ENCODE results near the gene BCL2L12.
A peak's percentile ranks its signal among the peaks of the same experiment; 100 is the strongest.

BCL2L12 gene

DNA sequence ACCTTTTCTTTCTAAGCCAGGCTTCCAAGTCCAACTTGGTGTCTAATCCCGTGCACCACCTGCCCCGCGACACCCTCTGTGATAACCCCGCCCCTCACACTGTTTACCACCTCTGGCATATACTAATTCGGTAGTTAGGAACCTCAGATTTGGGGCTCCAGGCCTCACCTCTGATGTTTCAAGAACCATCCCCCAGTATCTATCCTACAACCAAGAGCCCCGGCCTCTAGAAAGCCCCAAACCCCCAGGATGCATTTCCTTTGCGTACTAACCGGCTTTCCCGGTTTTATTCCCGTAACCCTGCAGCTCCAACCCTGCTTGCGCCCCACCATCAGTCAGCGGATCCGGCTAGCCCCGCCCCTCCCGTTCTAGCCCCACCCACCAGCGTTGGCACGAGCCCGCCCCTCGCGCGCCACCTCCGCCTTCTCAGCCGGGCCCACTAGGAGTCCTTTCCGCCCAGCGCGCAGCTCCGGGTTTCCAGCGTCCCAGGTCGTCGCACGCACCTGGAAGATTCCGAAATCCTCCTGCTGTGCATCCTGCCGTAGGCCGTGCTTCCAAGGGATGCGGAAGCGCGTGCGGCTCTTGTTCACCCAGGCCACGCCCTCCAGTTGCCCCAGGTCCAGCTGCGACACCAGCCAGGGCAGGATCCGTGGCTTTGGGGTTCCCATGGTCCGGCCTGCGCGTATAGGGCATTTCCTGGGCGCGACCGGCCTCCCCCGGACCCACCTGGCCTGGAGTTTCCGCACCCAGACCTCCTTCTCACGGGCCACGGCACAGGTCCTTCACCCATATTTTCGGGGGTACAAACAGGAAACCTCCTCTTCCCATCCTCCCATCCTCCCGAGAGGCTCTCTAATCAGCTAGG, 1.3 kb upstream of the BCL2L12 start:
- DNase-seq: peak; percentile 68

DNA sequence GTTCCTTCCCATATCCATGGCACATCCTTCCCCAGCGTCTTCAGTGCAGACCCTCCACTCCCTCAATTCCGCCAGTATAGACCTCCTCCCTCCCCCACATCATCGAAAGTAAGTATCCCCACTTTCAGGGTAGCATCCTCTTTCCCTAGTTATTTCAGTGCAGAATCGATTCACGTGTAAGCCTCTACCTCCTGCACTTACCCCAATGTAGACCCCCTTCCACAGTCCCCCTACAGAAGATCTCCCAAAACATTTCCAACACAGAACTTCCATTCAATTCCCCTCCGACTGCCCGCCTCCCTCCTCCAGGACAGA, 740 bp upstream of the BCL2L12 start:
- DNase-seq: no peak

DNA sequence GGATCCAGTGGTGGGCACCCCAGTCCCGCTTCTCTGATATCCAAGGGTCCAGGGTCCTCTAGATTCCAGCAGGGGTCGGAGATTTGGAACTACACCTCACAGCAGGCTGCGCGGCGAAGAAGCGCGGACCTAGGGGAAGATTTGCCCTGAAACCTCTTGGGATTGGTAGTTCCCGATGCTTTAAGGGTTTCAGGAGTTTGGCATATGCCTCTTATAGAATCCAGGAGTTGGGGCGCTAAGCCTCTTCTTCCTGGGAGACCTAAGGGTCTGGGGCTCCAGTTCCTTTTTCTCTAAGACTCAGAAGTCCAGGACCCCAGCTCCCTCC, 349 bp downstream of the BCL2L12 start:
- no peak for DNase-seq

DNA sequence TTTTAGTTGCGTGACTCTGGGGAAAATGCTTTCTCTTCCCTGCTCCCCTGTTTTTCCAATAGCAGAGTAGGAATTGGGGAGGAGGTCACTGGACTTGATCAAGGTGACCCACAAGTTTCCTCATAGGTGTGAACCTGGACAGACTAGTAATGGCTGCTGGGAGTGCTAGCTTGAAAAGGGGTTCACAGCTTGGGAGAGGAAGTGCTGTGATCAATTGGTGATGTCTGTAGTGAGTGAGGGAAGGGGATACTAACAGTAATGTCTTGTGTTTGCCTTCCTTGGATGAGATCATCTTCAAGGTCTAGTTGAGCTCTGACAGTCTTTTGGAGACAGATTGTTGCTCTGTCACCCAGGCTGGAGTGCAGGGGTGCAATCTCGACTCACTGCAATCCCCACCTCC, 1.7 kb downstream of the BCL2L12 start:
- no peak for DNase-seq

DNA sequence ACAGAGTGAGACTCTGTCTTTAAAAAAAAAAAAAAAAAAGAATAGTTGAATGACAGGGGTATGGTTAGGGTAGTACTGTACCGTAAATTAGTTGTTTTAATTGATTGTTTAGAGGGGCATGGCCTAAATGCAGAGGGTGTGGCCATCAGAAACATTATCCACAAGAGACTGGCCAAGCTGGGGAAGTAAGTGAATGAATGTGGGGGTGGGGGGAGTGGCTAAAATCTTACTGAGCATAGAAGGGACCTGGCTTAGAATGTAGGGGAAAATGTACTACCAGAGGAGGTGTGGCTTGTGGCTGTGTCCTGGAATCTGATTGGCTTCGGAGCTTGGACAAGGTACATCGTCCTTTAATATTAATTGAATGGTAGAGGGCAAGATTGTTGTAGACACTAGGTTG, 3.8 kb downstream of the BCL2L12 start:
- DNase-seq: no peak

DNA sequence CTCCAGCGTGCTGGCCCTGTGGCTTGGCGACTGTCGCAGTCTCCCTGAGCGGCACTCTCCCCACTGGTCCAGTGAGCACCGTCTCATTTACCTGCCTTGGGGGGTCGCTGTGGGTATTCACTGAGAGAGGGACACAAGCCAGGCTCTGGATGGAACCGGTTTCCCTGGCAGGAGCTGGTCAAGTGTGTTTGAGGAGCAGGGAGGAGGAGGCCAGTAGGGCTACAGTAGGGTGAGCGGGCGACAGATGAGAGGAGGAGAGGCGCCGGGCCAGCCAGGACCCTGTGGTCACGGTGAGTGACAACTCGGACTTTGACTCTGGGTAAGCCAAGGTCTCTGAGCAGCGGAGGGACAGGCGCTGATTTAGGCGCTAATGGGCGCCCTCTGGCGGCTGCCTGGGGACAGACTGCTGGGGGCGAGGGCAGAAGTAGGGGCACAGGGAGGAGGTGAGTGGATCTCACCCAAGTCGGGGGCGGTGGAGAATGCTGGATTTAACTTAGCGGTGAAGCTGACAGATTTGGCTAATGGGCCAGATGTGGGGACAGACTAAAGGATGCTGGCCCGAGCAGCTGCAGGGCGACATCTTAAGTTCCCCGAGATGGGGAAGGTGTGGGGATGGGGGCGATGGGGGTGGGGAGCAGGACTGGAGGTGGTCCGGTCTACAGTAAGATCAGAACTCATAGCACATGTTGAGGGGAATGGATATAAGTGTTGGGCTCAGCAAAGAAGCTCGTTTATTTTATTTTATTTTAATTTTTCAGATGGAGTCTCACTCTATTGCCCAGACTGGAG, 6.6 kb downstream of the BCL2L12 start:
- DNase-seq: peak; percentile 48

DNA sequence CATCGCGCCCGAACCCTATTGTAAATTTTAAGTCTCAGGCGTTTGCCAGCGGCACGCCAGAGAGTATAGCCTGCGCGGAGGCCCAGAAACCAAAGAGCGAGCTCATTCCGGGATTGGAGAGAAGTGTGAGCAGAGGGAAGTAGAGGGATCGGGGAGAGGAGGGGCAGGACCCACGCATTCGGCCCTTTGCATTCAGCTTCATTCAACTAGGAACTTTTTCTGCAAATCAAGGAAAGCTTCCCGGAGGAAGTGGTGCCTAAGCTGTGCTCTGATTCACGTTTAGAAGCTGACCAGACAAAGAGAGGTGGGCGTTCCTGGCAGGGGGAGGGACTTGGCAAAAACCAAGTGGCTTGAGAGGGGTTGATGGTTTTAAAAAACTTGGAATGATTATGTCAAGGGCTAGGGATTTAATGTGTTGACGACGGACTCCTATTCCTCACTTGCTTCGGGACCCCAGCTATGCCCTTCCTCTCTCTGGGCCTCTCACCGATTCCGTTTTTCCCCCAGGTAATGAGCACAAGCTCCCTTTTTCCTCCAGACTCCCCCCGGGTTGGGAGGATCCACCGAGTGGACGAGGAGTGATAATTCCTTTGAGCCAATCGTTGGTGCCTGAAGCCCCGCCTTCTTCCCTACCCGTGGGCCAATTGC, 10.5 kb downstream of the BCL2L12 start:
- DNase-seq: peak; percentile 91

DNA sequence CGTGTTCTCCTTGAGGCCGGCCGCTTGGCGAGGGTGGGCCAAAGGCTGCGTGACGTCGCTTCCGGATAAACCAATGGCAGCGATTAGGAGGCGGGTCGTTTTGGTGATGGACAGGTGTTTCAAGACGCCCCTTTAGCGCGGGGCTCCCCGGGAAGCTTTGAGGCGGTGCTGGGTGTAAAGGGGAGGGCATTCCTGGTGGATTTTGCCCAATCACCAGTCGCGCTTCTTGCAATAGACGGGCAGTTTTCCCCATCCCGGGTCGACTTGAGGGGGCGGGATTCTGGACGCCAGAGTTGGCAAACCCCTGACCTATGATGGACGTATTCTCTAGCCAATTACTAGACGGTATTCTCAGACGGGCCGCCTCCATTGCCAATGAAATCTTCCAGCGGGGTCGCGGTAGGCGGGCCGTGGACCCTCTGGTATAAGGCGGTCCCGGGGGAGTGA, 11.1 kb downstream of the BCL2L12 start:
- DNase-seq: peak; percentile 100

DNA sequence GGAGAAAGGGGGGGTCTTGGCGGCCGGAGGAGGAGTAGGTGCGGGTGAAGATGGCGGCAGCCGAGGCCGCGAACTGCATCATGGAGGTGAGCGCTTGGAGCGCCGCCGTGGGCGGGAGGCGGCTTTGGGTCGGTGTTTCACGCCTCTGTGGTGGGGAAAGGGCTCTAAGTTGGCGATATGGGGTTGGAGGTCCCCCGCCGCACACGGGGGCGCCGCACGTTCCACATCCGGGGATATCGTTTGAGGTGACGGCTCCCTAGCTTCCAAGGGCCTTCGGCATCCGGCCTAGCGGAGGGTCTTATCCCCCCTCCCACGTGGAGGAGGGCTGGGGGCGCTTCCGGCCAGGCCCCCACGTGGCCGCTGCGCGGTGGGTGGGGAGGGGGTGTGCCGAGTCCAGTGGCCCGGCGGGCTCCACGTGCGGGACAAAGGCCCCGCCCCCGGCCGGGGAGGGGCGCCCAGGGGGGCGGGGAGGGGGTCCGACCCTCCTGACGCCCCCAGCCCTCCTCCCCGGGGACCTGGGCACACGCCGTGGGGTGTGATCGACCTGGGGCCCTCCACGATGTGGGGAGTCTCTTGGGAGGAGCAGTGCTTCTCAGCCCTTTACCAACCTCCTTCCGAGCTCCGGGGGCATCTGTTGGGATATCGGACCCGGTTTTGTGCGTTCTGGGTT, 11.6 kb downstream of the BCL2L12 start, which contains the start of gene PRMT1:
Gene PRMT1, plus strand, starts transcription at position 41 of the 670 bp plus-strand sequence. Its CDS starts 10 bp downstream, at position 51.
- peak; percentile 42 for DNase-seq

DNA sequence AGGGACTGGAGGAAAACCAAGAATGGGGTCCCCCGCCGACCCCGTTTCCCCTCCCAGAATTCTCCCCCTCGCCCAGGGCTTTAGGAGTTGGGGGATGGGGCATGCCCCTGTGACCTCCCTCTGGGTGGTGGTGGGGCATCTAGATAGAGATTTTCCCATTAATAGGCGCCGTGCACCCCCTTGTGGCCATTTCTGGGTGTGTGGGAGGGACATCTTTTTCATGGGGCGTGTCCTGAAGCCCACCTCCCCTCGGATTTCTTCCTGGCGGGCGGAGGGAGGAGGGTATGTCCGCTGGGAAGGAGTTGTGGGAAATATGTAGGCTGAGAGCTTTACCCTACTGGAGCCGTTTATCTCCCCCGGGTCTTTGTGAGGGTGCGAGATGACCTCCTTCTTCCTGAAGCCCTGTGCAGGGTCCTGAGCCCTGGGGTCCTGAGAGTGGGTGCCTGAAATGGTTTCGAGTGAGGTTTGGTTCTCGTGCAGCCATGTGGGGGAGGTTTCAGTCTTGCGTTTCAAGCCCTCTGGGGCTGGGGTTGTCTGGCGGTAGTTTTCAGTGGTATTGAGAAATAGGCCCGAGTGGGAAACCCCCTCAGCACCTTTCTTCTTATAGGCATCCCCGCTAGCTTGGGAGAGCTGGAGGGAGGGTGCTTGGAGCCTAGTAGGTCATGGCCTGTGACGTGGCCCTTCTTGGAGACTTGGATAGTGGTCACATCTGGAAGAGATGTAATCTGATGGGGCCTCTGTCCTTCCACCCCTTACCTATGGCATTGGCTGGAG, 12.4 kb downstream of the BCL2L12 start:
- DNase-seq: peak; percentile 68

DNA sequence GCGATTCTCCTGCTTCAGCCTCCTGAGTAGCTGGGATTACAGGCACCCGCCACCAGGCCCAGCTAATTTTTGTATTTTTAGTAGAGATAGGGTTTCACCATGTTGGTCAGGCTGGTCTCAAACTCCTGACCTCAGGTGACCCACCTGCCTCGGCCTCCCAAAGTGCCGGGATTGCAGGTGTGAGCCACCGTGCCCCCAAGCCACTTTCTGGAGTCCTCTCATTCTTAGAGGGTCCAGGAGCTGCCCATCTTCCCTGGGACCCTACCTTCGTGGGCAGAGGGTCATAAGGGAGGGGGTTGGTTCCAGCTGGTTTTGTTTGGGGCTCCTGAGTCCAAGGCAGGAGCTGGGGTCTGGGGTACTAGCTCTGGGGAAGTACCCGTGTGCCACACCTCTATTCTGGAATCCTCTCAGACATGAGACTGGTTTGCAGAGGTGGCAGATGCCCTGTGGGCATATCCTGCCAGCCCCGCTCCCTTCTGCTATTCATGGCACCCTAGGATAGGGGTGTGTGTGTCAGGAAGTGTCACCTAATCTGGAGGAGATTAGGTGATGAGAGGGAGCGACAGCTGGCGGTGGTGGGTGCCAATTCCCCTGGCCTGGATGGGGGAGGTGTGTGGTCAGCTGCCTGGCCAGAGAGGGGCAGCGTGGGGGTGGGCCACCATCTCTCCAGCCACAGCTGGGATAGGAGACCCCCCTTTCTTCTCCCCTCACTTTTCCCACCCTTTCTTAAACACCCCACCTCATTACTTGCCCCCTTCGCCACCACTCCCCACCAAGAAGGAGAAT, 13.4 kb downstream of the BCL2L12 start:
- no peak for DNase-seq

DNA sequence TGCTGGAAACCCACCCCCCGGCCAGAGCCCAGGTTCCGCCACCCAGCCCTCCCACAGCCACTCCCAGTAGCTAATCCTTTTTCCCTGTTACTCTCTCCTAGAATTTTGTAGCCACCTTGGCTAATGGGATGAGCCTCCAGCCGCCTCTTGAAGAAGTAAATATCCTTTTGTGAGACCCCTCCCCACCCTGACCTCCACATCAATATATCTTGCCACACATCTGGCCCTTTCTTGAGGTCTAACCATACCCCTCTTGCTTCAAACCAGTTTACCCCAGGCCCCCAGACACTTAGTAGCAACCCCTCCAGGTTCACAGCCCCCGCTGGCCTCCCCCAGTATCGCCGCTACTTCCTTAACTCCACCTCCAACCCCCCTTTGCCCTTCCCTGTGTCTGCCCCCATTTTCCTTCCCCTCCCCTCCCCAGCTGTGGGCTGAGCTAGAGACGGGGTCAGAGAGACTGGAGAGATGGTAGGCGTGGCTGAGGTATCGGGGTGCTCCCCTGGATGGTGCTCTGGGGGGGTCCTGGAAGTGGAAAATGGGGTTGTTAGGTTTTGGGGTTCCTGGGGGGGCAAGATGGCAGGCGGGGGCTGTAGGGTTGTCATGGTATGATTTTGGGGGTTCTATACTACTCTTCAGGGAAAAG, 14.2 kb downstream of the BCL2L12 start:
- no peak for DNase-seq

DNA sequence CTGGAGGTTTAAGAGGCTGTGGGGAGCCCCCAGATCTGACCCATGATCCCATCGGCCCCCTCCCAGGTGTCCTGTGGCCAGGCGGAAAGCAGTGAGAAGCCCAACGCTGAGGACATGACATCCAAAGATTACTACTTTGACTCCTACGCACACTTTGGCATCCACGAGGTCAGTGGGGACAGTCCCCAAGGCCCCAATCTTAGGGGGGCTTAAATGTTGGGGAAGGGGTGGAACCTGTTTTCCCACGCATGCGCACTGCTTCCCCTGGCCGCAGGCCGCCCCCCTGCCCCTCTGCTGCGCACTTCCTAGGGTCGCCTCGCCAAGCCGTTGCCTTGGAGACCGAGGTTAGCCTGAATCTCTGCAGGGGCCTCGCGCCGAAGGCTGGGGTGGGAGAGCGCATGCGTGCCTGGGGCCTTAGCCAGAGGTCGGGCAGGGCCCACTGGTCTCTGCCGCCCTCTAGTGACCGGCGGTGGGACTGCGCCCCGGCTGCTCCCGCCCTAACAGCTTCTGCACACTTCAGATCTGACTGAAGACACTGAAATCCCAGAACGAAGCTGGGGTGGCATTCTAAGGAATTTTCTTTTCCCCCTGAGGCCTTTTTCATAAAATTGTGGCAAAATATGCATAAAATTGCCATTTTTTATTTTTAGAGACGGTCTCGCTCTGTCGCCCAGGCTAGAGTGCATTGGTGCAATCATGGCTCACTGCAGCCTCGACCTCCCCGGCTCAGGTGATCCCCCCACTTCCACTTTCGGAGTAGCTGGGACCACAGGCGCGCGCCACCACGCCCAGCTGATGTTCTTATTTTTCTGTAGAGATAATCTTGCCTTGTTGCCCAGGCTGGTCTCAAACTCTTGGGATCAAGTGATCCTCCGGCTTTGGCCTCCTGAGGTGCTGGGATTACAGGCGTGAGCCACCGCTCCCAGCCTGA, 15.0 kb downstream of the BCL2L12 start:
- DNase-seq: peak; percentile 79

DNA sequence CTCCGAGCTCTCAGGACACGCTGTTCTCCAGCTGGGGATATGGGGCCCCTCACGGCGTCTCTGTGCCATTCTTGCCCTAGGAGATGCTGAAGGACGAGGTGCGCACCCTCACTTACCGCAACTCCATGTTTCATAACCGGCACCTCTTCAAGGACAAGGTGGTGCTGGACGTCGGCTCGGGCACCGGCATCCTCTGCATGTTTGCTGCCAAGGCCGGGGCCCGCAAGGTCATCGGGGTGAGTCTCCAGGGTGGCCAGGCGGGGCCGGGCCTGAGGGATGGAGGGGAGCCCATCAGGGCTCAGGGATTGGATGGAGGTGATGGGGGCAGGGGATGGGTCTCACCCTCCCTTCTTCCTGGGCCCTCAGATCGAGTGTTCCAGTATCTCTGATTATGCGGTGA, 16.1 kb downstream of the BCL2L12 start:
- no peak for DNase-seq

DNA sequence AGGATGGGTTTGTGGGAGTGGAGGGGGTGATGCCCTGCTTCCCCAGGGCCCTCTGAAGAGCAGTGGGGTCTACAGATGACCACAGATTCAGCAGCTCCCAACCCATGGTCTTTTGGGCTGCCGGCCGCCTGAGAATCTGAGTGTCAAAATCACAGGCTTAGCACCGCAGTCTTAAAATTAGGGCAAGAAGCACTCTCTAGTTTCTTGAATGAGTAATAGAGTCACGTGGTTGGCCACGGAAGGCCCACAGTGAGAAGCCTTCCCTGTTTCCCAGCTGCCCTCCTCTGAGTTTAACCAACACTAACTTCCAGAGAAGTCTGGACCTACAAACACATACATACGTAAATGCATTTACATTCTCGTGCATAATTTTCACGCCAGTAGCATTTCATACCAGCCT, 16.5 kb downstream of the BCL2L12 start:
- no peak for DNase-seq

DNA sequence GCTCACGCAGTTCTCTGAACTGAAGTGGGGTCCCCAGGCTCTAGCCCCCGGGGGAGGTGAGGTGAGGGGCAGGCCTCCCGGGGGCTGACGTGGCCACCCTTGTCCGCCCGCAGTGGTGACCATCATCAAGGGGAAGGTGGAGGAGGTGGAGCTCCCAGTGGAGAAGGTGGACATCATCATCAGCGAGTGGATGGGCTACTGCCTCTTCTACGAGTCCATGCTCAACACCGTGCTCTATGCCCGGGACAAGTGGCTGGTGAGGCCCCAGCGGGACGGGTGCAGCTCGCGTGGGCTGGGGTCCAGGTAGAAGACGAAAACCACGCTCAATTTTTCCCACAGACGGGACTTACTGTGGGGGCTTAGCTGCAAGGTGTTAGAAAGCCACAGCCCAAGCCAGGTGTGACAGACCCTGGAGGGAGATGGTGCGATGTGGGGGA, 18.1 kb downstream of the BCL2L12 start:
- no peak for DNase-seq

DNA sequence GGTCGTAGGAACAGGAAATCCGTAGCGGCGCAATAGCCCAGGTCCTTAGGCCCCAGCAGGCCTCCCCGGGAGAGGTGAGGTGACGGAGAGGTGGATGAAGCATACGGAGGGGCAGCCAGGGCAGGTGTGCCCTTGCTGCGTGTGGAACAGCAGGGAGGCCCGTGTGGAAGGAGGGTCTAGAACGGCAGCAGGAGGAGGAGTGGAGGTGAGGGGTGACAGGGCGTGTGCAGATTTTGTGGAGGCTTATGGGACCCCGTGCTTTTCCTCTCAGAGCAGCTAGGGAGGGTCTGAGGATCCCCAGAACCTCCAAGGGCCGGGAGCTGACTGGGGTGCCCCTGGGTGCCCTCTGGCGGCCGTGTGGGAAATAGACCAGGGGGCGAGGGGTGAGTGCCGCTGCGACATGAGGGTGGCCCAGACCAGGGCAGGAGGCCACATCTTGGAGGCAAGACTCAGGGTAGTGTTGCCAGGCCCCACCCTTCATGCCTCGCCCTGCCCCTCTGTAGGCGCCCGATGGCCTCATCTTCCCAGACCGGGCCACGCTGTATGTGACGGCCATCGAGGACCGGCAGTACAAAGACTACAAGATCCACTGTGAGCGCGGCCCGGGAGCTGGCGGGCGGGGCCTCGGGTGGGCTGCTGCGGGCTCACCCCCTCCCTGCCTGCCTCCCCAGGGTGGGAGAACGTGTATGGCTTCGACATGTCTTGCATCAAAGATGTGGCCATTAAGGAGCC, 18.7 kb downstream of the BCL2L12 start:
- DNase-seq: no peak

DNA sequence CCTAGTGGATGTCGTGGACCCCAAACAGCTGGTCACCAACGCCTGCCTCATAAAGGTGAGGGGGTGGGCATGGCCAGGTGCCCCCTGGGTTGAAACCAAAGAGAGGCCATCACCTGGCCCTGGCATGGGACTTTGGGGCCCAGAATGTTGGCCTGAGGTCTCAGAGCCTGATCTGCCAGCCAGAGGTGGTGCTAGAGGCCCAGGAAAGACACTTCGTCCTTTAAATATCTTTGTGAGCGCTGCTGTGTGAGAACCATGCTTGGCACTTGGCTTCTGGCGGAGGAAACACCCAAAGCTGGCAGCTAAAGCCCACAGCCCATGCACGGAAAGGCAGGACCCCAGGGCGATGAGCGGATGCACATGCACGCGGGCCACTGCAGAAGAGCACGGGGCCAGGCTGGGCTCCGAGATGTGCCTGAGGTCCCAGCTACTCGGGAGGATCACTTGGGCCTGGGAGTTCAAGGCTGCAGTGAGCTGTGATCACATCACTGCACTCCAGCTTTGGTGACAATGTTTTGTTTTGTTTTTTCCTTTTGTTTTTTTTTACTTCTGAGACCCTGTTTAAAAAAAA, 19.3 kb downstream of the BCL2L12 start:
- no peak for DNase-seq

Measured in fibroblast of skin of abdomen (primary cell).